ENCODE measurements around the gene NLE1.

DNA sequence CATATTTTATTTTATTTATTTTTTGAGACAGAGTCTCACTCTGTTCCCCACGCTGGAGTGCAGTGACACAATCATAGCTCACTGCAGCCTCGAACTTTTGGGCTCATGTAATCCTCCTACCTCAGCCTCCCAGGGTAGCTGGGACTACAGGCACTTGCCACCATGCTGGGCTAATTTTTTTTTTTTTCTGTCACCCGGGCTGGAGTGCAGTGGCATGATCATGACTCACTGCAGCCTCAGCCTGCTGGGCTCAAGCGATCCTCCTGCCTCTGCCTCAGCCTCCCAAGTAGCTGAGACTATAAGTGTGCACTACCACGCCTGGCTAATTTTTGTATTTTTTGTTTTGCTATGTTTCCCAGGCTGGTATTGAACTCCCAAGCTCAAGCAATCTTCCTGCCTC lies 22.6 kb upstream of the NLE1 start:
- no peak for TF ChIP-seq POLR2A (IDR thresholded peaks at IDR 0.05)
- TF ChIP-seq, protein P1, sequence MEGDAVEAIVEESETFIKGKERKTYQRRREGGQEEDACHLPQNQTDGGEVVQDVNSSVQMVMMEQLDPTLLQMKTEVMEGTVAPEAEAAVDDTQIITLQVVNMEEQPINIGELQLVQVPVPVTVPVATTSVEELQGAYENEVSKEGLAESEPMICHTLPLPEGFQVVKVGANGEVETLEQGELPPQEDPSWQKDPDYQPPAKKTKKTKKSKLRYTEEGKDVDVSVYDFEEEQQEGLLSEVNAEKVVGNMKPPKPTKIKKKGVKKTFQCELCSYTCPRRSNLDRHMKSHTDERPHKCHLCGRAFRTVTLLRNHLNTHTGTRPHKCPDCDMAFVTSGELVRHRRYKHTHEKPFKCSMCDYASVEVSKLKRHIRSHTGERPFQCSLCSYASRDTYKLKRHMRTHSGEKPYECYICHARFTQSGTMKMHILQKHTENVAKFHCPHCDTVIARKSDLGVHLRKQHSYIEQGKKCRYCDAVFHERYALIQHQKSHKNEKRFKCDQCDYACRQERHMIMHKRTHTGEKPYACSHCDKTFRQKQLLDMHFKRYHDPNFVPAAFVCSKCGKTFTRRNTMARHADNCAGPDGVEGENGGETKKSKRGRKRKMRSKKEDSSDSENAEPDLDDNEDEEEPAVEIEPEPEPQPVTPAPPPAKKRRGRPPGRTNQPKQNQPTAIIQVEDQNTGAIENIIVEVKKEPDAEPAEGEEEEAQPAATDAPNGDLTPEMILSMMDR (IDR thresholded peaks at IDR 0.05 in 4 of 5, conservative IDR thresholded peaks at IDR 0.05 in 1 of 5) = no peak
